NCI-H345 treated with DMSO at 0.1 percent for 48 hours (cell line): ENCODE data around the gene RAB7A.
"Not testable (repeated sequence)": the region's sequence is repeated elsewhere in the genome, so short reads cannot be mapped to it uniquely, and the experiment has no call there.

ENCODE experiments used
- DNase-seq: peaks from one replicate; lab custom pipeline; 2025; ENCODE audit not compliant: unreplicated experiment; lab: John Stamatoyannopoulos, UW

Gene RAB7A

DNA sequence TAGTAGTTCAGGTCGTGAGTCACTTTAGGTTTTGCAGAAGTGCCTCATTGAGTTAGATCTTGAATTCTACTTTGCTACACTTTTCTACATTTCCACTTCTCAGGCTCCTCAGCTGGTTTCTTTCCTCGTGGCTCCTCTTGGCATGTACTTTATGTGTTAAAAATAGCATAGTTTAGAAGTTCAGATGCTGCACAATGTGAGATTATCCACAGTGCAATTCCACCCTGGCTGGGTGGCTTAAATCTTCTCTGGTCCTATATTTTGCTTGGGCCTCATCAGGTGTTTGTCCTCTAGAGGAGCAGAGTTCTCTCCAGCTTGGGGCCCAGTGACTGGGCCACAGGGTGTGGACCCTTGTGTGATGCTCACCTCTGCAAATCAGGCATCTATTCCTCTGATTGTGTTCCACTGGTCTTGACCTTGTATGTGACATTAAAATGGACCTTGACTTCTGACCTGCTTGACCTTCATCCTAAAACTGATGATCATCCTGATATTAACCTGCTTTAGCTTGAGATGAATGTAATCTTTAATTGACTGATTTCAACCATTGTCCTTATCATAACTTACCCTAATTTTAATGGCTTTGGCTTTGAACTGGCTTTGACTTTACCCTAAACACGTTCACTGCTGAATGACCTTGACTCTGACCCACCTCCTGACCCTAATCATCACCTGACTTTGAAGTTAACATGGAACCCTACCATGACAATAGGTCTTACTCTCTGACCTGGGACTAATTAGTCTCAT is 89.5 kb downstream of the RAB7A start:
- DNase-seq = no peak

DNA sequence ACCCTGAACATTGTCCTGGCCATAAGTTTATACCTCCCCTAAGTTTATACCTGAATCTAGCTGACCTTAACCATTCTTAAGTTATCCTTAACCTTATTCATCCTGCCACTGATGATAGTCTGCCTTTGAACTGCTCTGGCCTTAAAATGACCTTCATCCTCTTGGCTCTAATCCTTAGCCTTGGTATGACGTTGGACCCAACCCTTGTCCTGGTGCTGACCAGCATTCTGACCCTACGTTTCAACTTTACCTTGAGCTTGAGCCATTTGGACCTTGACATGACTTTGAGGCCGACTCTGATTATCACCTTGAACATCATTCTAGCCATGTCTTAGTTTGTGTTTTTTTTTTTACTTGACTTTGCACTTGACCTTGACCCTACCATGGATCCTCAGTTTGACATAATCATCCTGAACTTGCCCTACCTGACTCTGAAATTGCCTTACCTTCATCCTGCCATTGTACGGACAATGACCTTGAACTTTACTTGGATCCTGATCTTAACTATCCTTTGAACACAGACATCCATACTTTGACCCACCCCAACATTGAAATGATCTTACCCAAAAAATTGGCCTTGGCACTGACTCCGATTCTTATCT is 92.3 kb downstream of the RAB7A start:
- no peak for DNase-seq

DNA sequence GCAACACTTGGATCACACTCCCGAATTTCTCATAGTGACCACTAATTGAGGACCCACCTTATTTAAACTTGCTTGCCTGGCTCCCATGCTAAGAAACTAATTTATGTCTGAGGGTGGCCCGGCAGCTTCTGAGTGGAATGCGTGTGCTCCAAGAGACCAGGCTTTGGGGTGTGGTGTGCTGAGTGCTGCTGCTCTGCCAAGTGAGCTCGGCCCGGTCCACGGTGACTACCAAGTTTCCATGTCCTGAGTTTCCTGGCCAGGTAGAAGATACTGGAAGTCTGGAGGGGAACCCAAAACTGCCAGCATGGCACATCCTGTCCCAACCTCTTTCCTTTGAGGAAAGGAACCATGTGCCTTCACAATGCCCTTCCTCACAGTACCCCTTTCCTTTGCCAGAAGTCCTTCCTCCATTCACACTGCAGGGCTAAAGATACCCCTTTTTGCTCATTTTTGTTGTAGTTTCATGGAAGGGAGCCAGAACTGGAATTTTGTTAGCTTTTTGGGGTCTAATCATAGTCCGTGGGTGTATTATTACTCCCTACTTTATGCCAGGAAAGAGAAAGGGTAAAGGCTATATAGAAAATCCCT is 94.4 kb downstream of the RAB7A start:
- no peak for DNase-seq

DNA sequence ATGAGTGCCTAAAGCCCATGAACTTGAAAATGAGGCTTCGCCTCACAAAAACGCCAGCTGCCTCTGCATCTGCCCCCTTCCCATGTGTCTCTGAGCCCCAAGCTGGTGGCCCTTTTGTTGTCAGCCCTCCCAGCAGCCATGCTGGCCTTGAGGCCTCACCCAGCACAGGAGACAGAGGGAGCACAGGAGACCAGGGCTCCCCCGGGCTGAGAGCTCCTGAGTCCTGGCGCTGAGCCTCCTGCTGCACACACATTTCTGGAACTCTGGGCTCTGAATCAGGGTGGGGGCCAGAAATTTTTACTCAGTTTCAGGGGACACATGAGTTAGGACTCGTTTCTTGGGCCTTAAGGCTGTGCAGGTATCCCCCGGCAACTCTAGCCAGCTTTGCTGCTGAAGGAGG is 97.0 kb downstream of the RAB7A start:
- DNase-seq = no peak

DNA sequence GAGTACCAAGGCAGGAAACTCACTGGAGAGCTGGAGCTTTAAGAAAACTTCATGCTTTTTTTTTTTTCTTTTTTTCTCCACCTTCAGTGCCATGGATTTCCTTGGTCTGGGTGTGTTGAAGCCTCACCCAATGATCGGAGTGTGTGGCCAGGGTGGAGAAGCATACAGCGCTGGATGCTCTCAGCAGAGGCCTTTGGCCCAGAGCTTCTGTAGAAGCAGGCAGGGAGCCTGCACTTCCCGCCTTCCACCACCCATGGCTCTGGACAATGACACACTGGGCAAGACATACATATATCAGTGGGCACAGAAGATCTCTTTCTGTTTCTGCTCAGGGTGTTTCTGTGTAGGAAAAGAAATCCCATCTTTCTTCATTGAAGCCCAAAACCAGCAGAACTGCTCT is 97.6 kb downstream of the RAB7A start:
- DNase-seq = no peak

DNA sequence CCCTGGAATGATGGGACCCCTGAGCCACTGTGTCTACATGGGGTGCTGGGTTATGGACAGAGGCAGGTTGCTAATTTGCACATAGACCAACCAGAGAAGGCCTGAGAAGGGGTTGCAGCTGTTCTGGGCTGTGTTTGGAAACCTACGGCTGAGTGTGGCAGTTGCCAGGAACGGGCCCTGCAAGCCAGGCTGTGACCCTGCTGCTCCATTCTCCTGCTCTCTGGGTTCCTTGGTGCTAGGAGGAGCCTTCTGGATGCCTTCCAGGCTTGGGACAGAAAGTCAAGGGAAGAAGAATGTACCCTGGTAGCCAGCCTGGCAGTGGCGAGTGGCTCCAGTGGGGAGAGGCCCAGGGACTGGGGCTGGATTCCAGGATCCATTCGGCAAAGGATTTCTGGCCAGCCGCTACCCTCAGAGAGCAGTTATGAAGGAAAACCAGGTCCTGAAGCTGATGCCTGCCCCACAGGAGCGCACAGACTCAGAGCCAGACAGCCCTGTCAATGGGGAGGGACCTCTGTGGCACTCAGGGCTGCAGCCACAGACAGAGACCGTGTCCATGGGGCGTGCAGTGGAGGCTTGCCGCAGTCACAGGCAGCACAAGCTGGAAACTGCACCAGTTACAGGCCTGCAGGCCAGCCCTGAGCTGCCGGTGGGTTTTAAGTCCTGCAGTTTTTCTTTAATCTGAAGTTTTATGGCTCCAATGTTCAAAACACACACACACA is 98.3 kb downstream of the RAB7A start:
- no peak for DNase-seq

DNA sequence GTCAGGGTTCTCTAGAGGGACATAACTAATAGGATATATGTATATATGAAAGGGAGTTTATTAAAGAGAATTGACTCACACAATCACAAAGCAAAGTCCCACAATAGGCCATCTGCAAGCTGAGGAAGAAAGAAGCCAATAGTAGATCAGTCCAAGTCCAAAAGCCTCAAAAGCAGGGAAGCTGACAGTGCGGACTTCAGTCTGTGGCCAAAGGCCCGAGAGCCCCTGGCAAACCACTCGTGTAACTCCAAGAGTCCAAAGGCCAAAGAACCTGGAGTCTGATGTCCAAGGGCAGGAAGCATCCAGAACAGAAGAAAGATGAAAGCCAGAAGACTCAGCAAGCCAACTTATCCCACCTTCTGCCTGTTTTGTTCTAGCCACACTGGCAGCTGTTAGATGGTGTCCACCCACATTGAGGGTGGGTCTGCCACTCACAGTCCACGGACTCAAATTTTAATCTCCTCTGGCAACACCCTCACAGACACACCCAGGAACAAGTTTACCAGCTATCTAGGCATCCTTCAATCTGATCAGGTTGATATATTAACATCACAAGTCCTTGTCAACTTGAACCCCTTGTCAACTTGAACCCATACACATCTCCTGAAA is 99.2 kb downstream of the RAB7A start:
- DNase-seq = no peak

DNA sequence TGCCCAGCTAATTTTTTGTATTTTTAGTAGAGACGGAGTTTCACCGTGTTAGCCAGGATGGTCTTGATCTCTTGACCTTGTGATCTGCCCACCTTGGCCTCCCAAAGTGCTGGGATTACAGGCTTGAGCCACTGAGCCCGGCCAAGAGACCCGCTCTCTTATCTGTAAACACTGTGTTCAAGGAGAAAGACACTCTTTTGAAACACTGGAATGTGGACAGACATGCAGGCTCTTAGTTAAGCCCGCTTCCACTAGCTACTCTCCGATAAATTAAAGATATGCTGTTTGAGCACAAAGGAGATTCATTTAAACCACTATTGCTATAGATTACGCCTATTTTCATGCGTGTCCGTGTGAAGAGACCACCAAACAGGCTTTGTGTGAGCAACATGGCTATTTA is 103.1 kb downstream of the RAB7A start:
- not testable (repeated sequence) for DNase-seq

DNA sequence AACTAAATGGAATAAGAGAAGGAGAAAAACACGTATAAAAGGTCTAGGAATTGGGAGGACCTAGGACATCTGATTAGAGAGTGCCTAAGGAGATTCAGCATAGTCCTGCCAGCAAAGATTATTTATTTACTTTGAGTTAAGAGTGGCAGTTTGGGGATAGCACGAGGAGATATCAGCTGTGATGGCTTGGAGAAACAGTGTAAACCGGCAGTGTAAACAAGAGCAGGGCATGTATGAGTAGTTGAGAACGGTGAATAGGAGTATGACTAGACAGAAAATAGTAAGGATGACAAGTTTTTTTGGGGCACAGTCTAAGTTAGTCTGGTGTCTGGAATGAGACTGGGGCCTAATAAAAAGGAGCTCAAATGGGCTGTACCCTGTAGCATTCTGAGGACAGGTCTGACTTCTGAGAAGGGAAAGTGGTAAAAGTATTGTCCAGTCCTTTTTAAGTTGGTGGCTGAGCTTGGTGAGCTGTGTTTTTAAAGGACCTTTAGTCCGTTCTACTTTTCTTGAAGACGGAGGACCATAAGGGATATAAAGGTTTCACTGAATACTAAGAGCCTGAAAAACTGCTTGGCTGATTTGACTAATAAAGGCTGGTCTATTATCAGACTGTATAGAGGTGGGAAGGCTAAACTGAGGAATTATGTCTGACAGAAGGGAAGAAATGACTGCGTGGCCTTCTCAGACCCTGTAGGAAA is 104.1 kb downstream of the RAB7A start:
- DNase-seq = not testable (repeated sequence)

DNA sequence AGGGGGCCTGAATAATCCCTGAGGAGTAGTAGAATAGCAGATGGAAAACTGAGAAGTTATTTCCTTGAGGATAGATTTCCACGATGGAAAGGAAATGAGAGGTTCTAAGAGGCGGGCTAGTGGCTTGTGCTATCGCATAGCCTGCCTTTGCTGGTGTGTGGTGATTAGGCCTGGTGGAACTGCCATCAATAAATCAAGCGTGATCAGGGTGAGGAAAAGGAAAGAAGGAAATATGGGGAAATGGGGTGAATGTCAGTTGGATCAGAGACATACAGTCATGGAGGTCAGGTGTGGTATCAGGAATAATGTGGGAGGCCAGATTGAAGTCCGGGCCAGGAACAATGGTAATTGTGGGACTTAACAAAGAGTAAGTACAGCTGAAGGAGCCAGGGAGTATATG is 104.8 kb downstream of the RAB7A start:
- not testable (repeated sequence) for DNase-seq

DNA sequence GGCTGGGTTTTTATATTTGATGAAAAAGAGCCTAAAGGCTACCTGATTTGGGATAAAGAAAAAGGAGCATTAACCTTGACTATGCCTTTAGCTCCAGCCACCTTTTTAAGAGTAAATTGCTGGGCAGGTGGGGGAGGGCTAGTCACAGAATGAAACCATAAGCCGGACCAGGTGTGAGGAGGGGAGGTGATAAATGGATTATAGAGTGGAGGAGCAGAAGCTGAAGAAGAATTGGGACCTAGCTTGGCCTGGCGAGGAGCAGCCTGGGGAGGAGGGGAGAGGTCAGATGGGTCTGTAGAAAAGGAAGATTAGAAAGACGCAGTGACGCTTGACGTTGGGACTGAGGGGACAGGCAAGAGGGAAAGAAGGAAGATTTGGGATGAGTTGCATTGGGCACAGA is 107.0 kb downstream of the RAB7A start:
- DNase-seq = not testable (repeated sequence)

DNA sequence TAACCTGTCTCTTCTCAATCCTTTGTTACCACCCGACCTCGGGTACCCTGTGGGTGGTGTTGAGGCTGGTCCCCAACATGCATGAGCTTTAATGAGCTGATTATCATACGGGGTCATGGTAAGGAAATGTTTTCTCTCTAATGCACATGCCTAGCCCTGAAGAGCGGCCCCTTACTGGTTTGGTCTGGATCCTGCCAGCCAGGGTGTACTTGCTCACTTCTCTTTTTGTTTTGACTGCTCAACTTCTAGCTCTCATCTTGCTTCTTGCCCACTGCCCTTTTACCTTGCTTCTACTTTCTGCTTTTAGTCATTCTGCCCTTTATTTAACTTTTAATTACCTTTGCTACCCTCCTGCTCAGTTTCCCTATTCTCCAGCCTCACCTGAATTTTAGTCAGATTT is 109.1 kb downstream of the RAB7A start:
- DNase-seq = no peak

DNA sequence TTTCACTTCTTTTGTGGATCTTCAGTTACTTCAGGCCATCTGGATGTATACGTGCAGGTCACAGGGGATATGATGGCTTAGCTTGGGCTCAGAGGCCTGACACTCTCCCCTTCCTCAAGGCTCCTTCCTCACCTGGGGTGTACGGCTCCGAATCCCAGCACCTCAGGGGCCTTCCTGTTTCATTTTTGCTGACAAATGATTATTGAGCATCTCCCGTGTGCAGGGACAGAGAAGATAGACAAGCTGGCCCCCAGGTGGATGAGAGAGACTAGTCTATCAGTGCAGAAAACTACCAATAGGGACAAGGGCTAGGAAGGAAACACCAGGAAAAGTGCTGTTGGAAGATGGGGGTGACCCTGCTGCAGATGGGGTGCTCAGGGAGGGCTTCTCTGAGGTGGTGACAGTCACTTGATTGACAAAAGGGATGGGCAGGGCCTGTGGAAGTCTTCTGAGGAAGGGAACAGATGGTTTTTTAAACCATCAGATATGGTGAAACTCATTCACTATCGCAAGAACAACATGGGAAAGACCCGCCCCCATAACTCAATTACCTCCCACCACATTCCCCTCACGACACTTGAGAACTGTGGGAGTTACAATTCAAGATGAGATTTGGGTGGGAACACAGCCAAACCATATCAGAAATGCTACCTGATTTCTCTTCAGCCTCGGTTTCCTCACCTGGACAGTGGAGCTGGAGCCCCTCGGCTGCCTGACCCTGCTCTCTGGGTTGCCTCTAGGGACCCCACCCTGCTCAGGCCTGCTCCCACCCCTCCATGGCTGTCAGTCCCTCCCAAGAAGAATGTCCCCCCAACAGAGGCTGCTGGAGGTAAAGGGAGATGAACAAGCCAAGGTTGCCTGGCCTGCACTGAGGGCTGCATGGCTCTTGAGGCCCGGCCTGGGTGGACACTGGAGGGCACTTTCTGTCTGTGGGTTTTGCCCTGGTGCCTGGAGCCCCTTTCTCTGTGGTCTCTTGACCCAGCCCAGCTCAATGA is 116.2 kb downstream of the RAB7A start:
- DNase-seq = no peak

DNA sequence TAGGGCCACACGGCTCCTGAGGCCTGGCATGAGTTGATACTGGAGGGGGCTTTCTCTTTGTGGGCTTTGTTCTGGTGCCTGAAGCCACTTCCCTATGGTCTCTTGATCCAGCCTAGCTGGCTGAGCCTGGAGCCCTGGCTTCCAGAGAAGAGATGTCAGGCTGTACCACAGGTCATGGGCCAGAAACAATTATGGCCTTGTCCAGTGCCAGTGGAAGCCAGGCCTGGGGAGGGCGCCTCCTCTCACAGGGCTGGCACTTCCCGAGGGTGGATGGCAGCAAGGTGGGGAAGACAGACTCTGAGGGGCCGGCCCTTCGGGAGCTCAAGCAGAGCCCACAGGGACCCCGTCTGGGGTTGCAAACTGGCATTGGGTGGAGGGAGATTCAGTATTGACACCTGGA is 118.5 kb downstream of the RAB7A start:
- DNase-seq = no peak

DNA sequence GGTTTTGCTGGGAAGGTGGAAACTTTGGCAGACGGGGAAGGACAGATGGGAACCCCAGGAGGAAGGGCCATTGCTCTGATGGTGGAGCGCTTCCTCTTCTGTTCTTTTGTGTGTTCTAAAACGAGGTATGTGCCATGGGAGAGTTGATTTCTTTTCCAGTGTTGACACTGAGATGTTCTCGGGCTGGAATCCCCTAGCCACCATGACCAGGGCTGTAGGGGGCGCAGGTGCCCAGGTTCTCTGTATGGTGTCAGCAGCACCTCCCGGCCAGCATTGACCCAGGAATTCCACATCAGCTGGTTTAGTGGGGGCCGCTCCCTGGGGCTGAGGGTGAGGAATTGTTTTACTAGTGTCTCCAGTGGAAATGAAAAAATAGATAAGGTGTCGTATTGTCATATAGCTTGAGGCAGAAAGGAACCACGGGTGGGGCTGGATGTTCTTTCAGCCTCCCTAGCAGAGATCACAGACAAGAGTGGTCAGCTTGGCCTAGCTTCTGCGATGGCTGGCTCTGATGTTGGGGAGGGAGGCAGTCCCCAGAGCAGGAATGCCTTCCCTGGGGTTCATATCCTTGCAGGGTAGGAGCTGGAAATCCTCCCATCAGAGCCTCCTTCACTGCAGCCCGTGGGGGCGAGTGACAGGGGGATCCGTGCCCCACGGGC is 119.3 kb downstream of the RAB7A start:
- no peak for DNase-seq

DNA sequence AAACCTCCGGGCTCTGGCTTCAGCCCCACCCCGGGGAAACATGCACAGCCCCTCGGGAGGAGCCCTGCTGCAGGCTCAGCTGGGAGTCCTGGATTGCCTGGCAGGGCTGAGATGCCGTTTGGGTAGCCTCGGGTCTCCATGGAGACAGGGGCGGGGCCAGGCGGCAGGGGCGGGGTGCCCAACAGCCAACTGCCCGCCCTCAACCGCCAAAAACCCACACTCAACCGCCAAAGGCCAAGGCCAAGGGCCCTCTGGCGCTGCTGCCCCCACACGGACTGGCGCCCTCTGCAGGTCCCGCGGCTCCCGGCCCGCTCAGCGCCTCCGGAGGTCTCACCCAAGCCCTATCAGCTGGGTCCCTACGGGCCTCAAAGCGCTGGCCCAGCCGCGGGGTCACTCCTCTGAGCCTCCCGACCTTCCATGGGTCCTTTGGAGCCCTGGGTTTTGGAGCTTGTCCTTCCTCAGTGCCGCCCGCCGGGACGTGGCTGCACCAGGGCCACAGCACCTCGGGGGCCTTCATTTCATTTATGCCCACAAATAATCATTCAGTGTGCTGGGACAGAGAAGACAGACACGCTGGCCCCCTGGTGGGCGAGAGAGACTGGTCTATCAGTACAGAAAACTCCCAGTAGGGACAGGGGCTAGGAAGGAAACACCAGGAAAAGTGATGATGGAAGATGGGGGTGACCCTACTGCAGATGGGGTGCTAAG is 119.9 kb downstream of the RAB7A start:
- peak; percentile 14 for DNase-seq

DNA sequence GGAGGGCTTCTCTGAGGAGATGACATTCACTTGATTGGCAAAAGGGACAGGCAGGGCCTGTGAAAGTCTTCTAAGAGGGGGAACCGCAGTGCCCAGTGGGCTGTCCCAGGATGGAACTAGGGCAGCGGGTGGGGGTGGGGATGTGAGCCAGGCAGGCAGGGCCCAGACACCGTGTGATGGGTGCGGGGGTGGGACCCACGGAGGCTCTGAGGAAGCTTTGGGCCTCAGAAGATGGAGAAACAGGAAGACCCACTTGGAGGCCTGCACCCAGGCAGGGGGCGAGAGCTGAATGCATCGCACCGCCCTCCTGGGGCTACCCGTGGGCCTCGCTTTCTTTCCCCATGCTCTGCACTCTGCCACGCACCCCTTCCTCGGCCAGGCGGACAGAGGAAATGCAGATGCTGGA is 120.5 kb downstream of the RAB7A start:
- DNase-seq = no peak

DNA sequence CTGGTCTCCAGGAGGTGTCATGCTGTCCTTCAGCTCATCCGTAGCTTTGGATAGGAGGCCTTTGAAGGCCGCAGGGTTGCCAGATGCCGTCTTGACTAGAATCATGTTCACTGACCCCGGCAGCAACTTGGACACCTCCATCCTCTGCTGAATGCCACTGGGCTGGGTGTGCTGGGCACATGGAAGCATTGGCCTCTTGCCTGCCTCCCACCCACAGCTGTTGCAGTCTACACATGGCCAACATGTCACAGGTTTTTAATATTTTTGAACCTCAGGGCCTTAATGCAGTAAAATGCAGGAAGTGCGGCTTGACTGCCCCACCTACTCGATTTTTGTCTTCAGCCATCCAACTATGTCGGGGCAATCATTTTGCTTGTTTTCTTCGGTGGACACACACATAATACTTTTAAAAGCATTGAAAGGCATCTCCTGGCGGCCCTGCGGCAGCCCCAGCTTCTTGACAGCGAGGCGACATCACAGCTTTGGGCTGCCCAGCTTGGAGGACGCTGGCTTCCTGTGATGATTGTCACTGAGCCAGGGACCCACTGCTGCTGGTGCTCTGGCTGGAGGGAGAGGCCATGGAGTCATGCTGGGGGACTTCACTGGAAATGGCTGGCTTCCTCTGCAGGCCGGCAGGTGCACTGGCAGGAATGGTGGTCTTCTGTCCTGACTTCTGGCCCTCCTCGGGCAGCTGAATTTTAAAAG is 121.8 kb downstream of the RAB7A start:
- DNase-seq = no peak
